Retina (tissue), 1 donor: ENCODE measurements around the gene CT45A7.
"Not testable (repeated sequence)": the region's sequence is repeated elsewhere in the genome, so short reads cannot be mapped to it uniquely, and the experiment has no call there.

Source experiments
- DNase-seq: peaks from one replicate; pipeline ENCODE4 v3.0.0-alpha.2; 2016

Gene CT45A7

GRCh38 chrX:135837180-135837579 is at the start of gene CT45A7:
TSS of gene CT45A7 (minus strand) at chrX:135837280. CDS start at chrX:135833533, 3,747 bp downstream.
- DNase-seq, result not testable (repeated sequence)

GRCh38 chrX:135882741-135883140 is 45.7 kb upstream of the CT45A7 start:
- DNase-seq, result not testable (repeated sequence)

GRCh38 chrX:135871712-135872111 is 34.6 kb upstream of the CT45A7 start, which contains the start of gene CT45A9:
TSS of gene CT45A9 (minus strand) at chrX:135871812. CDS start at chrX:135868061, 3,751 bp downstream.
- not testable (repeated sequence) for DNase-seq

- not testable (repeated sequence) for DNase-seq
Measured at GRCh38 chrX:135854438-135854837, 17.4 kb upstream of the CT45A7 start, which contains the start of gene CT45A8. TSS of gene CT45A8 (minus strand) at chrX:135854538. CDS start at chrX:135850783, 3,755 bp downstream.

GRCh38 chrX:135819912-135820311 is 17.2 kb downstream of the CT45A7 start, which contains the start of gene CT45A2:
TSS of gene CT45A2 (minus strand) at chrX:135820012. CDS start at chrX:135816265, 3,747 bp downstream.
- not testable (repeated sequence) for DNase-seq

GRCh38 chrX:135802687-135803086 is 34.4 kb downstream of the CT45A7 start, which contains the start of gene CT45A6:
TSS of gene CT45A6 (minus strand) at chrX:135802787. CDS start at chrX:135798993, 3,794 bp downstream.
- DNase-seq, result not testable (repeated sequence)

- DNase-seq, result not testable (repeated sequence)
Measured at GRCh38 chrX:135785403-135785802, 51.7 kb downstream of the CT45A7 start, which contains the start of gene CT45A5. TSS of gene CT45A5 (minus strand) at chrX:135785503. CDS start at chrX:135781729, 3,774 bp downstream.
